HG03108 (cell line): ENCODE results near the gene FZD1.

Experiments
- ATAC-seq: cut with Tn5 transposase; IDR thresholded peaks from one replicate; pipeline ENCODE4 v1.9.1; 2021; ENCODE audit warnings: moderate library complexity; ENCODE audit not compliant: unreplicated experiment

Gene FZD1

GRCh38 chr7:91264046-91264923 lies at the start of gene FZD1:
Gene FZD1, plus strand, starts transcription at chr7:91264433. Its CDS starts 448 bp downstream, at chr7:91264881.
- ATAC-seq, result peak; percentile 89

- no peak for ATAC-seq
Measured at GRCh38 chr7:91226411-91226810, 37.8 kb upstream of the FZD1 start.

DNA sequence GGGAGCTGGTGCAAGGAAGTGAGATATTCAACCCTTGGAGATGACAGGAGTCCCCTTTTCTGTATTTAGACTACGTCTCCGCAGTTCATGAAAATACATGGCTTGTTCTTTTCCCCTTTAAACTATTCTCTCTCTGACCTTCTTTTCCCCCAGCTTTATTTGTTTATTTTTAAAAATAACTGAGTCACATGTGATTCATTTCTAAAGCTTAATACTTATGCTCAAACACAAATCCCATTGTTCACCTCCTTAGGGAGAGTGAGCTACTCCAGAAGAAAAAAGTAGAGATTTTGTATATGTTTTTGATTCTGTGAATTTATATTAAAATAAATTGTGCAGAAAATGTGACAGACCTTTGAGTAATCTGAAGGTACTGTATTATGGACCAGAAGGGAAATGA lies 35.9 kb upstream of the FZD1 start:
- ATAC-seq, result no peak

DNA sequence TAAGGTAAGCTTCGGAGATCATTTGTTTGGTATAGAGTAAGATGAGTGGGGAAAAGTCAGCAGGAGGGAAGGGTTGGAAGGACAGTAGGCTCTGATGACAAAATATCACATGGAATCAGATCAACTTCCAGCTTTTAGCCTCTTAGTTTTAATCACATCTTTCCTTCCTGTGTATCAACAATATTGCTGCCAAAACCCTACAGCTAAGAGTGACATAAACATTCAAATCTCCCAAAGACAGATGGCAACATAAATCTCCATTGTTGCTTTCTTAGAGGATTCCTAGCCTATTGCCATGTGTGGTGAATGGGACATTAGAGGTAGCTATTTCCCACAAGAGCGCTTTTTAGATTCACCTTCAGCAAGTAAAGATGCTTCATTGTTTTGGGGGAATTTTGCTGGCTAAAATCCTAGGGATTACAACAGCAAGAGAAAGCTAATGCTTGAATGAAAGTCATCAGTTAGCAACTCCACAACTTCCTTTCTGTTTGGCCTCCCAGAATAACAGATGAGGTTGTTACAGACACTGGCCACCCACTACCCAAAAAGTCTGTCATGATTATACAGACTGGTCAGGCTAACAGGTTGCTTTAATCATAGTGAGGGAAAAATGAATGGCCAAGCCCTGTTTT lies 35.2 kb upstream of the FZD1 start:
- ATAC-seq, result no peak

DNA sequence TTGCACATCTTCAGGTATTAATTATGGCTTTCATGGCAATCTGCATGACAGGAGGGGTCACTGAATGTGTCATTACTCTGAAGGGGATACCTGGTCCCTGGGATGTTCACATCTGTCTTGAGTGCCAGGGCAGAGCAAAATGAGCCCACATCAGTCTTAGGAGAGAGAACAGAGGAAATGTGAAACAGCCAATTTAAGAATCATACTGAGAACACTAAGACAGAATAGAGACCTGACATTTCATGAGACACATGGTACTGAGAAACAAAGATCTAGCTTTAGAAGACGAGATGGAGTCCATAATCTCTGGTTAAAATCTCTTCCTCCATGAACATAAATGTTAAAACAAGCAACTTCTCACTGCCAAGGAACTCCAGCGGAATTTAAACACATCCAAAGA lies 34.1 kb upstream of the FZD1 start:
- ATAC-seq, result no peak

GRCh38 chr7:91230503-91230902 lies 33.7 kb upstream of the FZD1 start:
- no peak for ATAC-seq

- ATAC-seq, result no peak
Measured at GRCh38 chr7:91233212-91233611, 31.0 kb upstream of the FZD1 start.

GRCh38 chr7:91235211-91235832 lies 28.9 kb upstream of the FZD1 start:
- ATAC-seq, result no peak

GRCh38 chr7:91239171-91239604 lies 25.0 kb upstream of the FZD1 start:
- ATAC-seq, result no peak

DNA sequence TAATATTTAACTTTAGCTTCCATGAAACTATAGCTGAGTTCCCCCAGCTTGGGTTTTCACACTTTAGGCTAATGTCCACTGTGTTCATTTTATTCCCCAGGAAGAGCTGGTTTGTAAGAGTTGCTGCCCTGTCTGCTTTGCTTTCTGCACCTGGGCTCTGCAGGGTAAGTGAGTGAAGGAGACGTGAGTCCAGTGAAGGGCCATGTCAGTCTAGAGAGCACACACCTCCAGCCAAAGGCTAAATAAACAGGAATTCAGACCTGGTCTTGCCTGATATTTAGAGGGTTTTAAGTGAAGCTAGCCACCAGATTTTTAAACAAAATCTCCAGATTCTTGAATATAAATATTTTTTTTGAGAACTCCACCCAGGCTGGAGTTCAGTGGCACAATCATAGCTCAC lies 24.5 kb upstream of the FZD1 start:
- ATAC-seq, result no peak

DNA sequence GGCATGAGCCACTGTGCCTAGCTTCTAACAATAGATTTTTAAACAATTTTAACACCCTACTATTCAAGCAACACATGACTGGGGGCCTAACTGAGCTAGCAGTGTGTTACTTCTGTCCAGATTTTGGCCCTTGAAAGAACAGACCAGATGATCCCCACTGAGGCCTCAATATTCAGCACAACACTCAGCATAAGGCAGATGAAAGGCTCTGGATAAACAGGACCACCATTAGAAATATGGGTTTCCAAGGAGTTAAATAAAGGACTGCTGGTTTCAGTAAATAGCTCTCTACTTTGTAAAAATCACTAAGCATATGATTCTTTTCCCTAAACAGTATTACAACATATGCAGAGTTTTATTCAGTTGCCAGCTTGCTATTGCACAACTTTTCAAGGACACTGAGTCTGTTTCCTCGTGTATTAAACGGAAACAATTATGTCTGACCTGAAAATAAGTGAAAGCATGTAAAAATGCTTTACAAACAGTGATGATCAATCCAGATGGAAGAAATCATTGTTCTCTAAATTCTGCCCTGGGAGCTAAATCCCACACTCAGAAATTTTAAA lies 23.8 kb upstream of the FZD1 start:
- ATAC-seq, result no peak

DNA sequence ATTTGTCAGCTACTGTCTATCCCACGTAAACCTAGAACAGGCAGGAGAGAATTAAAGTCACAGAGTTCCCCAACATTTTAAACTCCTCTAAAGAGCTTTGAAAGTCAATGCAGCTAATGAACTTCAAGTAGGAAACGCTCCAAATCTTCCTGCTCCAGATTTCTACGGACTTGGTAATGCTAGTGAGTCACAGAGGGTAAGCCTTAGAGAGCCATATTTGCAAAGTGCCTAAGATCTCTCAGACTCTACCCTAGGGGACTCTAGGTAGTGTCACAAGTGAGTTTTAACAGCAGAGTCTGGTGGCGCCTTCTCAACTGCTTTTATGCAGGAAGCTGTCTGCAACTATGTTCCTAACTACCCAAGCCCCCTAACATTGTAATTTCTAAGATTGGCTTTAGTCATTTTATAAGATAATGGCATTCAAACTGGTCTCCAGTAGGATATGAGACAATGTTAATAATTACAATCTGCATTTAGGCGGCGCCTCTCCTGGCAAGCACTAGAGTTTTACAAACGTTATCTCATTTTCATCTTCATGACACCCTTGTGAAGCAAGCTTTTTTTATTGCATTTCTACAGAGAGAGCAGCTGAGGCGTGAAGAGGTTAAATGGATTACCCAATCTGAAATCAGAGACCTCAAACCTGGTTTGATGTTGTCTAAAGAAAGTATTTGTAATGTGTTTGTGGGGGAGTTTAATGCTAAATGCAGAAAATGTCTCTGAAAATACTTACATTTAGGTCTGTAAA lies 22.0 kb upstream of the FZD1 start:
- ATAC-seq, result no peak

- ATAC-seq, result no peak
Measured at GRCh38 chr7:91243591-91244301, 20.5 kb upstream of the FZD1 start.

GRCh38 chr7:91247500-91247899 lies 16.7 kb upstream of the FZD1 start:
- no peak for ATAC-seq

GRCh38 chr7:91248996-91249395 lies 15.2 kb upstream of the FZD1 start:
- no peak for ATAC-seq

- no peak for ATAC-seq
Measured at GRCh38 chr7:91249506-91250233, 14.6 kb upstream of the FZD1 start.

GRCh38 chr7:91250706-91251105 lies 13.5 kb upstream of the FZD1 start:
- no peak for ATAC-seq

- ATAC-seq, result no peak
Measured at GRCh38 chr7:91251877-91252276, 12.4 kb upstream of the FZD1 start.

- ATAC-seq, result no peak
Measured at GRCh38 chr7:91263384-91264045, 718 bp upstream of the FZD1 start.
